A549 (cell line): ENCODE data around the gene CFAP119. TPM values are rescaled to one million over a fixed set of nuclear protein-coding genes. Genes with fewer than 3 reads are reported as not detected.
A peak's percentile ranks its signal among the peaks of the same experiment; 100 is the strongest.

Experiments used
- ATAC-seq, 2 experiments: fragments of 200-7000 bp in 1 of 2; fragments of >200 bp in 1 of 2; cut with Nextera tagmentation in 1 of 2; cut with Tn5 transposase in 1 of 2; 3 replicates each; pipeline versions ENCODE4 v1.8.0 to v1.9.1; 2018 to 2020; ENCODE audit warnings: mild to moderate bottlenecking in 1 of 2, moderate library complexity in 1 of 2
- CTCF ChIA-PET: fragments of 300-600 bp; sonication (Branson Sonifier 250); formaldehyde crosslinking; extraction: SDS; loops from one replicate; lab custom pipeline; 2021; ENCODE audit warnings: antibody characterized with exemption, inconsistent platforms; lab: Yijun Ruan, JAX
- POLR2A ChIA-PET: fragments of 350-600 bp; formaldehyde crosslinking; extraction: SDS; loops from one replicate; lab custom pipeline; 2021; ENCODE audit warnings: antibody characterized with exemption, inconsistent platforms; lab: Yijun Ruan, JAX
- DNase-seq, 2 experiments: peaks; one replicate each; pipeline versions ENCODE4 v3.0.0 to v3.0.0-alpha.2; 2011 to 2016; ENCODE audit warnings: low read depth in 1 of 2, low spot score in 1 of 2
- FAIRE-seq: peaks from 2 replicates; lab custom pipeline; 2011; peaks lifted over from hg19 to GRCh38; lab: Jason Lieb, UNC
- H3K27ac ChIP-seq, 2 experiments: fragments of >200 bp; sonication (Bioruptor Twin); formaldehyde crosslinking; 3 replicates each; pipeline ENCODE4 v1.5.1; 2016 to 2017
- H3K4me1 ChIP-seq: fragments of >200 bp; sonication (Bioruptor Twin); formaldehyde crosslinking; 3 replicates; pipeline ENCODE4 v1.6.1; 2016
- H3K4me2 ChIP-seq: fragments of >200 bp; sonication (Bioruptor Twin); formaldehyde crosslinking; 3 replicates; pipeline ENCODE4 v1.6.1; 2016
- H3K4me3 ChIP-seq: fragments of >200 bp; sonication (Bioruptor Twin); formaldehyde crosslinking; 3 replicates; pipeline ENCODE4 v1.5.1; 2016
- H3K9me3 ChIP-seq: fragments of >200 bp; sonication (Bioruptor Twin); formaldehyde crosslinking; 3 replicates; pipeline ENCODE4 v1.6.1; 2016
- BCL3 ChIP-seq: fragments of >200 bp; sonication (Bioruptor Twin); formaldehyde crosslinking; IDR thresholded peaks from 3 replicates; pipeline ENCODE4 v1.6.1; 2016
- BHLHE40 ChIP-seq: IDR thresholded peaks from 2 replicates; pipeline ENCODE4 v1.6.1; 2012; ENCODE audit warnings: low read depth, low read length, inconsistent platforms
- CEBPB ChIP-seq, 2 experiments: fragments of >200 bp in 1 of 2; sonication (Bioruptor Twin) in 1 of 2; formaldehyde crosslinking in 1 of 2; IDR thresholded peaks; 2 replicates each; pipeline ENCODE4 v1.6.1; 2012 to 2016
- CHD4 ChIP-seq: fragments of 200-600 bp; sonication (generic); IDR thresholded peaks from 2 replicates; pipeline ENCODE4 v1.6.1; 2016; ENCODE audit warnings: antibody characterized with exemption, mild to moderate bottlenecking, borderline replicate concordance
- EHF ChIP-seq: fragments of 250-450 bp; sonication (Bioruptor Pico); IDR thresholded peaks from 2 replicates; pipeline ENCODE4 v1.5.0; 2020; ENCODE audit warnings: mild to moderate bottlenecking
- ELK1 ChIP-seq: fragments of 150-350 bp; IDR thresholded peaks from 2 replicates; pipeline ENCODE4 v1.6.1; 2014; ENCODE audit warnings: low read depth, mild to moderate bottlenecking, low read length
- ESRRA ChIP-seq: fragments of 150-350 bp; IDR thresholded peaks from 2 replicates; pipeline ENCODE4 v1.6.1; 2014; ENCODE audit warnings: mild to moderate bottlenecking, low read length, borderline replicate concordance
- FOSB ChIP-seq: fragments of 250-450 bp; sonication (Bioruptor Pico); IDR thresholded peaks from 2 replicates; pipeline ENCODE4 v1.5.0; 2020; ENCODE audit warnings: mild to moderate bottlenecking, moderate library complexity
- FOXS1 ChIP-seq: fragments of 250-450 bp; sonication (Bioruptor Pico); IDR thresholded peaks from 2 replicates; pipeline ENCODE4 v1.5.0; 2020; ENCODE audit warnings: mild to moderate bottlenecking, moderate library complexity
- GATA3 ChIP-seq: IDR thresholded peaks from 2 replicates; pipeline ENCODE4 v1.6.1; 2012; ENCODE audit warnings: borderline replicate concordance
- HDAC2 ChIP-seq: fragments of 200-600 bp; sonication (generic); IDR thresholded peaks from 2 replicates; pipeline ENCODE4 v1.6.1; 2016
- HOXB13 ChIP-seq: fragments of 250-450 bp; sonication (Bioruptor Pico); IDR thresholded peaks from 2 replicates; pipeline ENCODE4 v1.5.0; 2020; ENCODE audit warnings: low read depth, mild to moderate bottlenecking, moderate library complexity
- JUN ChIP-seq, 2 experiments: fragments of >200 bp; sonication (Bioruptor Twin); formaldehyde crosslinking; IDR thresholded peaks; 2 replicates in 1 of 2; 3 replicates in 1 of 2; pipeline ENCODE4 v1.6.1; 2016 to 2017
- MAX ChIP-seq: IDR thresholded peaks from 2 replicates; pipeline ENCODE4 v1.6.1; 2012
- MAZ ChIP-seq: fragments of 150-350 bp; IDR thresholded peaks from 2 replicates; pipeline ENCODE4 v1.6.1; 2014; ENCODE audit warnings: antibody characterized with exemption, low read depth, low read length, borderline replicate concordance
- MYC ChIP-seq: IDR thresholded peaks from 2 replicates; pipeline ENCODE4 v1.6.1; 2012; ENCODE audit warnings: mild to moderate bottlenecking, inconsistent platforms, low read length, improper control_type of control experiment, borderline replicate concordance
- PHF8 ChIP-seq: fragments of 200-600 bp; sonication (generic); IDR thresholded peaks from 2 replicates; pipeline ENCODE4 v1.6.1; 2016; ENCODE audit warnings: low read depth, mild to moderate bottlenecking, antibody characterized with exemption, moderate library complexity, borderline replicate concordance
- POLR2A ChIP-seq: IDR thresholded peaks from 2 replicates; pipeline ENCODE4 v1.6.1; 2012; ENCODE audit warnings: mild to moderate bottlenecking, low read length
- POLR2AphosphoS2 ChIP-seq: conservative IDR thresholded peaks from 2 replicates; pipeline ENCODE4 v1.6.1; 2012; ENCODE audit warnings: low read length, improper control_type of control experiment, inconsistent platforms
- RARB ChIP-seq: fragments of 250-450 bp; sonication (Bioruptor Pico); IDR thresholded peaks from 2 replicates; pipeline ENCODE4 v1.8.0; 2021; ENCODE audit warnings: mild to moderate bottlenecking, moderate library complexity
- RCOR1 ChIP-seq: fragments of 150-350 bp; IDR thresholded peaks from 2 replicates; pipeline ENCODE4 v1.6.1; 2014; ENCODE audit warnings: antibody characterized with exemption, low read length, low read depth
- RNF2 ChIP-seq: fragments of 200-600 bp; sonication (generic); IDR thresholded peaks from 2 replicates; pipeline ENCODE4 v1.6.1; 2016; ENCODE audit warnings: low read depth, mild to moderate bottlenecking, antibody characterized with exemption, moderate library complexity, borderline replicate concordance
- SREBF2 ChIP-seq: fragments of 450-650 bp; IDR thresholded peaks from 2 replicates; pipeline ENCODE4 v1.6.1; 2014; ENCODE audit warnings: mild to moderate bottlenecking, moderate library complexity
- WGBS: methylation state at CpG from one replicate; pipeline ENCODE4 v1.1.6; 2017; ENCODE audit errors: missing lambda C conversion rate; 5-methylcytosine and 5-hydroxymethylcytosine counted together
- polyA plus RNA-seq, 4 experiments: library from polyadenylated mRNA; depleted of rRNA in 3 of 4; stranded (reverse); fragments of >200 nt; fragmentation: RNase III in 1 of 4; extraction: RNeasy Plus Mini Kit Qiagen cat#74134 plus additional on column Dnase treatment in 1 of 4; gene quantifications; 2 replicates in 3 of 4; 3 replicates in 1 of 4; pipeline ENCODE4 v1.2.3, GENCODE V29; 2011 to 2017

The CFAP119 gene
- polyA plus RNA-seq, 2 of the 4 experiments (the other 2 are of a cell fraction), result 4.5 to 9.5 TPM

GRCh38 chr16:30721606-30722005 lies 40.3 kb downstream of the CFAP119 start:
- POLR2A ChIA-PET, result no interaction called here
- 95% methylated on average over 1 of the region's 1 CpG for WGBS

GRCh38 chr16:30721167-30721566 lies 40.7 kb downstream of the CFAP119 start:
- Histone ChIP-seq H3K27ac (no peak overlapping the region), H3K4me3 (no peak overlapping the region), H3K9me3 (no peaks in the 10 kb centered on the region), H3K4me2 (no peak overlapping the region), H3K4me1 (no peaks in the 10 kb centered on the region; the same call in 2 of the 3 replicates)
- WGBS, result 90% methylated on average over 8 of the region's 8 CpGs
- FAIRE-seq, result no peak
- no peak for TF ChIP-seq BCL3
- no peak for TF ChIP-seq MAX
- TF ChIP-seq FOSB (CRISPR knock-in tag), result no peak
- TF ChIP-seq EHF (CRISPR knock-in tag), result no peak
- TF ChIP-seq POLR2A, result no peak
- TF ChIP-seq FOXS1, result no peak
- no peak for TF ChIP-seq PHF8
- no peak for TF ChIP-seq GATA3
- no peak for TF ChIP-seq HDAC2
- TF ChIP-seq SREBF2, result no peak
- TF ChIP-seq HOXB13, result no peak
- CTCF ChIA-PET, result interaction anchor here (1.3 to 1.9 kb wide), 2 partner anchors 9 kb away, joined by 3 to 7 read pairs; no protein-coding TSS in a partner anchor
- POLR2A ChIA-PET, result no interaction called here
- no peak for DNase-seq
- no peak for ATAC-seq

More at GRCh38 chr16:30721606-30722005, 40.3 kb downstream of the CFAP119 start:
- Histone ChIP-seq H3K4me2 (no peak overlapping the region), H3K4me3 (no peak overlapping the region), H3K4me1 (no peaks in the 10 kb centered on the region)
- TF ChIP-seq CHD4, result no peak
- 0 out of 2 replicates have a peak, but pooled peaks have one; percentile 78 for TF ChIP-seq POLR2AphosphoS2
- TF ChIP-seq, all 56 proteins: peak for 1
- Histone ChIP-seq H3K9me3 (no peaks in the 10 kb centered on the region), H3K27ac (no peak overlapping the region)
- ATAC-seq (no peak), FAIRE-seq (no peak), DNase-seq (no peak)
- CTCF ChIA-PET, result interaction anchor here (0.9 to 2.1 kb wide), 4 partner anchors 8 to 26 kb away, joined by 3 to 7 read pairs (median 4); partner anchors contain the start of gene PHKG2

- POLR2A ChIA-PET, result no interaction called here
- Histone ChIP-seq H3K27ac (no peak overlapping the region), H3K9me3 (no peaks in the 10 kb centered on the region), H3K4me2 (no peak overlapping the region), H3K4me1 (peaks cover 4% of the 10 kb centered on the region; the same call in 1 of the 3 replicates), H3K4me3 (no peak overlapping the region)
- WGBS, result 90% methylated on average over 8 of the region's 9 CpGs
- no peak for FAIRE-seq
- TF ChIP-seq SREBF2 (no peak), BHLHE40 (no peak), MYC (no peak), GATA3 (no peak), RCOR1 (no peak), PHF8 (no peak), JUN (IDR thresholded peaks at IDR 0.05) (no peak), CEBPB (IDR thresholded peaks at IDR 0.05) (no peak), RARB (CRISPR knock-in tag) (no peak), ESRRA (no peak), CHD4 (no peak), RNF2 (no peak), ELK1 (no peak), MAZ (no peak)
- no peak for ATAC-seq
- no peak for DNase-seq
- CTCF ChIA-PET, result interaction anchor here (1.3 kb wide), 1 partner anchor 9 kb away, joined by 3 read pairs; no protein-coding TSS in a partner anchor
These were observed 41.2 kb downstream of the CFAP119 start for GRCh38 chr16:30720694-30721093.
